Vagina (tissue), 2 donors: ENCODE results near the gene CREB3L2.

Experiments used
- POLR2AphosphoS5 ChIP-seq, 2 donors: sonication (generic); formaldehyde crosslinking; IDR thresholded peaks; one replicate each; pipeline ENCODE4 v1.9.0; 2017; ENCODE audit warnings: antibody characterized with exemption in 2 of 2, mild to moderate bottlenecking in 2 of 2, low read depth in 1 of 2; ENCODE audit not compliant: insufficient read depth in 1 of 2
- TF ChIP-seq, protein P1 (sequence below), 3 experiments: fragments of 450-650 bp in 2 of 3; fragments of 200-600 bp in 1 of 3; sonication (generic) in 1 of 3; IDR thresholded peaks; one replicate each; pipeline ENCODE4 v1.5.1; 2017 to 2019; ENCODE audit warnings: antibody characterized with exemption in 3 of 3, mild to moderate bottlenecking in 2 of 3, moderate library complexity in 2 of 3

DNA sequence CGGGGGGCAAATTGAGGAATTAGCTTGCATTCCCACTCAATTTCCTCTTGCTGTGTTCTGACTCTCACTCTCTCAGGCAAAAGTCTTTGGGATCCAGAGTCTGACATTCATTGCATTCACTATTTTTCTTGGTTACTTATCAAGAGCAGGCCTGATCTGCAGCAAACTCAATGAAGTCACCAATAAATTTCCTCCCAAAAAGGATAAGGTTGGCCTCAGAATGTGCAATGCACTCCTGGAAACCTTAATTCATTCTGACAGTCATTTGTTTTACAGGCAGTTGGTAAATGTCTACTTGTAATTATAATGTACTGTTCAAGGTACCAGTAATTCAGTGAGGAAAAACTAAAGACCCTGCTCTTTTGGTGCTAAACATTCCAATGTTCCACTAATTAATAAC is 148.8 kb downstream of the CREB3L2 start:
- TF ChIP-seq, protein P1, sequence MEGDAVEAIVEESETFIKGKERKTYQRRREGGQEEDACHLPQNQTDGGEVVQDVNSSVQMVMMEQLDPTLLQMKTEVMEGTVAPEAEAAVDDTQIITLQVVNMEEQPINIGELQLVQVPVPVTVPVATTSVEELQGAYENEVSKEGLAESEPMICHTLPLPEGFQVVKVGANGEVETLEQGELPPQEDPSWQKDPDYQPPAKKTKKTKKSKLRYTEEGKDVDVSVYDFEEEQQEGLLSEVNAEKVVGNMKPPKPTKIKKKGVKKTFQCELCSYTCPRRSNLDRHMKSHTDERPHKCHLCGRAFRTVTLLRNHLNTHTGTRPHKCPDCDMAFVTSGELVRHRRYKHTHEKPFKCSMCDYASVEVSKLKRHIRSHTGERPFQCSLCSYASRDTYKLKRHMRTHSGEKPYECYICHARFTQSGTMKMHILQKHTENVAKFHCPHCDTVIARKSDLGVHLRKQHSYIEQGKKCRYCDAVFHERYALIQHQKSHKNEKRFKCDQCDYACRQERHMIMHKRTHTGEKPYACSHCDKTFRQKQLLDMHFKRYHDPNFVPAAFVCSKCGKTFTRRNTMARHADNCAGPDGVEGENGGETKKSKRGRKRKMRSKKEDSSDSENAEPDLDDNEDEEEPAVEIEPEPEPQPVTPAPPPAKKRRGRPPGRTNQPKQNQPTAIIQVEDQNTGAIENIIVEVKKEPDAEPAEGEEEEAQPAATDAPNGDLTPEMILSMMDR (IDR thresholded peaks at IDR 0.05), result no peak
- TF ChIP-seq POLR2AphosphoS5 (IDR thresholded peaks at IDR 0.05; ENCODE audit: insufficient read depth in 1 of 2, low read depth in 1 of 2), result no peak
